Skeletal muscle tissue (tissue), 4 donors: ENCODE results near the gene FHOD3. TPM values are rescaled to one million over a fixed set of nuclear protein-coding genes. Genes with fewer than 3 reads are reported as not detected.

Experiments used
- H3K27ac ChIP-seq: one replicate; pipeline ENCODE4 v1.7.0; 2013; ENCODE audit warnings: mild to moderate bottlenecking, low read depth, low read length, inconsistent platforms
- H3K27me3 ChIP-seq, 3 donors: one replicate each; pipeline ENCODE4 v1.7.0; 2013; ENCODE audit warnings: low read length in 3 of 3; ENCODE audit not compliant: control insufficient read depth in 3 of 3, insufficient read depth in 3 of 3
- H3K36me3 ChIP-seq, 3 donors: one replicate each; pipeline ENCODE4 v1.7.0; 2013; ENCODE audit warnings: low read length in 3 of 3; ENCODE audit not compliant: control insufficient read depth in 3 of 3, insufficient read depth in 3 of 3
- H3K4me1 ChIP-seq, 3 donors: one replicate each; pipeline ENCODE4 v1.7.0; 2013; ENCODE audit warnings: low read length in 3 of 3, mild to moderate bottlenecking in 3 of 3; ENCODE audit not compliant: control insufficient read depth in 3 of 3, insufficient read depth in 3 of 3
- H3K4me3 ChIP-seq, 3 donors: one replicate each; pipeline ENCODE4 v1.7.0; 2013; ENCODE audit warnings: low read length in 3 of 3
- H3K9ac ChIP-seq, 3 donors: one replicate each; pipeline ENCODE4 v1.7.0; 2013; ENCODE audit warnings: low read length in 3 of 3, mild to moderate bottlenecking in 3 of 3, moderate library complexity in 2 of 3, low read depth in 1 of 3
- H3K9me3 ChIP-seq, 3 donors: one replicate each; pipeline ENCODE4 v1.7.0; 2013; ENCODE audit warnings: low read length in 3 of 3; ENCODE audit not compliant: control insufficient read depth in 3 of 3
- total RNA-seq: library from RNA; depleted of rRNA; stranded (reverse); fragments of >200 nt; gene quantifications from one replicate; pipeline ENCODE4 v1.2.3, GENCODE V29; 2014
- donor health status: Osteomylitis.

Gene FHOD3
- total RNA-seq, 1 donor from 2014 or later, result 15.7 TPM

DNA sequence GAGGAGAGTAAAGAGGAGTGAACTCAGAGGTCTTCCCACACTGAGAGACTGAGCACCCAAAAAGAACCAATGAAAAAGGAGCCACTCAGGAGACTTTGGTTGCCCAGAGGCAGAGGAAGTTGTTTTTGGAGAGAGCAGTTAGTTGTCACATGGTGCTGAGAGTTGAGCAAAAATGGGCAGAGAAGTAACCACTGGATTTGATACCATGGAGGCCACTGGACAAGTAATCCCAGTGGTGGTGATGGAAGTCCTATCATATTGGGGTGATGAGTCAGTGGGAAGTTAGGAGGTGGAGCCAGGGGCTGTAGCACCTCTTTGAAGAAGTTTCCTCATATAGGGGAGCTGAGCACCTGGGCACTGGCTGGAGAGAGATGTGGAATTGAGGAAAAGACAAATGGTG lies 295.5 kb downstream of the FHOD3 start:
- H3K9ac ChIP-seq, result no peak overlapping the region
- no peaks in the 10 kb centered on the region for H3K27me3 ChIP-seq
- no peak overlapping the region for H3K4me3 ChIP-seq
- H3K36me3 ChIP-seq, result peaks cover 0 to 6% (median 2%) of the 10 kb centered on the region in 3 donors
- H3K27ac ChIP-seq, result no peak overlapping the region
- H3K9me3 ChIP-seq, result no peaks in the 10 kb centered on the region
- H3K4me1 ChIP-seq, result no peaks in the 10 kb centered on the region

GRCh38 chr18:36593641-36594040 lies 296.1 kb downstream of the FHOD3 start:
- H3K27me3 ChIP-seq, result no peaks in the 10 kb centered on the region
- no peaks in the 10 kb centered on the region for H3K4me1 ChIP-seq
- H3K4me3 ChIP-seq, result no peak overlapping the region
- H3K36me3 ChIP-seq, result peaks cover 0 to 6% (median 2%) of the 10 kb centered on the region in 3 donors
- H3K9ac ChIP-seq, result no peak overlapping the region
- no peaks in the 10 kb centered on the region for H3K9me3 ChIP-seq
- H3K27ac ChIP-seq, result no peak overlapping the region

DNA sequence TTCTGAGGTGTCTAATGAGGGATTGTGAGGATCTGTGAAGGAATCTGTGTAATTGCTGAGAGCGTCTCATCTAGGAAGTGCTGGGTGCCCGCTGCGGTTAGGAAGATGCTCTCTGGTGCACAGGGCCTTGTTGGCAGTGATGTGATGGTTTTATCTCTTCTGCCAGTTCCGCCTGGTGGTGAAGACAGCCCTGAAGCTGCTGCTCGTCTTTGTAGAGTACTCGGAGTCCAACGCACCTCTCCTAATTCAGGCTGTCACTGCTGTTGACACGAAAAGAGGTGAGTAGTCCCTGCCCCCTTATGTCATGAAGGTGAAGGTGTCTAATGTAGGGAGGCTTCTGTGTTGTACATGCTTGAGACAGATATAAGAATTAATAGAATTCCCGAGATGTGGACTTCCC lies 297.1 kb downstream of the FHOD3 start:
- Histone ChIP-seq H3K9ac (no peak overlapping the region), H3K4me1 (no peaks in the 10 kb centered on the region), H3K27ac (no peak overlapping the region), H3K27me3 (no peaks in the 10 kb centered on the region), H3K36me3 (peaks cover 0 to 6% (median 1%) of the 10 kb centered on the region in 3 donors), H3K4me3 (no peak overlapping the region), H3K9me3 (no peaks in the 10 kb centered on the region)

GRCh38 chr18:36595046-36595817 lies 297.7 kb downstream of the FHOD3 start:
- Histone ChIP-seq H3K4me1 (no peaks in the 10 kb centered on the region), H3K36me3 (peaks cover 0 to 6% (median 0%) of the 10 kb centered on the region in 3 donors), H3K4me3 (no peak overlapping the region), H3K27me3 (no peaks in the 10 kb centered on the region), H3K9me3 (no peaks in the 10 kb centered on the region), H3K9ac (no peak overlapping the region), H3K27ac (no peak overlapping the region)

DNA sequence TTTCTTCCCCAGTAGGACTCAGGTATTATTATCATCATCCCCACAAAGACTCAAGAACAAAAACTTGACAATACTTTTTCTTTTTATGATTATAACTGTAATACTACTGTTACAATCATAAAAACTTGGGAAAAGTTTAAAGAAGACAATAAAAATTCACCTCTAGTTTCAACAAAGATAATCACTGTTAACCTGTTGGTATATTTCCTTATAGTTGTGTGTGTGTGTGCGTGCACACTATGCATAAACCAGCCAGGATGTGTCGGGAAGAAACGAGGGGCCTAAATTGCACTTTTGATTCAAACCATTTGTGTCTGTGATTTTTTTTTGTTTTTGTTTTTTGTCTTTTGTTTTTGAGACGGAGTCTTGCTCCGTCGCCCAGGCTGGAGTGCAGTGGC lies 298.3 kb downstream of the FHOD3 start:
- Histone ChIP-seq H3K27me3 (no peaks in the 10 kb centered on the region), H3K4me1 (no peaks in the 10 kb centered on the region), H3K36me3 (peaks cover 0 to 6% (median 0%) of the 10 kb centered on the region in 3 donors), H3K9me3 (no peaks in the 10 kb centered on the region), H3K9ac (no peak overlapping the region), H3K4me3 (no peak overlapping the region), H3K27ac (no peak overlapping the region)

DNA sequence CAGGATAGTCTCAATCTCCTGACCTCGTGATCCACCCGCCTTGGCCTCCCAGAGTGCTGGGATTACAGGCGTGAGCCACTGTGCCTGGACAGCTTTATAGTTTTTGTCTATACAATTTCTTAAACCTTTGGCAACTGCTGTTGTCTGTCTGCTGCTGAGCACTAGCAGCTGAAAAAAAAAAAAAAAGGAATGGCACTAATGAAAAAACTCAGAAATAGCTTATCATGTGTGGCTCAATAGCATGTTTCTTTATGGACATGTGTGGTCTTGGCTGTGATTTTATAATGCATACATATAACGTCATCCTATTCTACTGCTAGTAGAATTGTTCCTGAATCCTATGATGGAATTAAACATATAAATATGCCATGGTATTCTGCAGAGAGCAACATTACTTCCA lies 300.1 kb downstream of the FHOD3 start:
- Histone ChIP-seq H3K27ac (no peak overlapping the region), H3K4me3 (no peak overlapping the region), H3K36me3 (peaks cover 0 to 6% (median 0%) of the 10 kb centered on the region in 3 donors), H3K27me3 (no peaks in the 10 kb centered on the region), H3K9me3 (no peaks in the 10 kb centered on the region), H3K4me1 (no peaks in the 10 kb centered on the region), H3K9ac (no peak overlapping the region)

GRCh38 chr18:36600548-36600947 lies 303.0 kb downstream of the FHOD3 start:
- Histone ChIP-seq H3K4me3 (no peak overlapping the region), H3K9me3 (no peaks in the 10 kb centered on the region), H3K4me1 (no peaks in the 10 kb centered on the region), H3K27ac (no peak overlapping the region), H3K9ac (no peak overlapping the region), H3K36me3 (peaks cover 0 to 9% (median 2%) of the 10 kb centered on the region in 3 donors), H3K27me3 (no peaks in the 10 kb centered on the region)

- H3K27ac ChIP-seq, result no peak overlapping the region
- H3K4me1 ChIP-seq, result no peaks in the 10 kb centered on the region
- peaks cover 0 to 9% (median 2%) of the 10 kb centered on the region in 3 donors for H3K36me3 ChIP-seq
- H3K27me3 ChIP-seq, result no peaks in the 10 kb centered on the region
- H3K9ac ChIP-seq, result no peak overlapping the region
- no peak overlapping the region for H3K4me3 ChIP-seq
- H3K9me3 ChIP-seq, result no peaks in the 10 kb centered on the region
Measured at GRCh38 chr18:36601316-36601715, 303.8 kb downstream of the FHOD3 start.

DNA sequence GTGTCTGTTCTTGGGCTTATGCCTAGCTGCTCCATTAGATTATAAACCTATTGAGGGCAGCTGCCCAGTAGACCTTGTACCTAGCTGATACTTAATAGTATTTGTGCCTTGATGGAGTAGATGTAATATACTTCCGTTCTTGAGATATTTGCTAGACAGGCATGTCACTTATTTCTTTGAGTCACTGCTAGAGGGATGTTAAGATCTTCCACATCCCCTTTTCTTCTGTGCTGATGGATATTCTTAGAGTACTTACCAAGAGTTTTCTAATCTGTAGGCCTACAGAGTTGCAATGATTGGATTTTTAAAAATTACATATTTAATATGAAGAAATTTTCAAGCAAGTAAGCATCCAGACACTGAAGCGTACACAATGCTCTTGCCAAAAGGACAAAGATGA lies 304.6 kb downstream of the FHOD3 start:
- Histone ChIP-seq H3K9me3 (no peaks in the 10 kb centered on the region), H3K4me1 (no peaks in the 10 kb centered on the region), H3K36me3 (peaks cover 0 to 3% (median 2%) of the 10 kb centered on the region in 3 donors), H3K27me3 (no peaks in the 10 kb centered on the region), H3K4me3 (no peak overlapping the region), H3K27ac (no peak overlapping the region), H3K9ac (no peak overlapping the region)

GRCh38 chr18:36602620-36603019 lies 305.1 kb downstream of the FHOD3 start:
- Histone ChIP-seq H3K27me3 (no peaks in the 10 kb centered on the region), H3K4me1 (no peaks in the 10 kb centered on the region), H3K4me3 (no peak overlapping the region), H3K36me3 (peaks cover 0 to 3% (median 2%) of the 10 kb centered on the region in 3 donors), H3K27ac (no peak overlapping the region), H3K9ac (no peak overlapping the region), H3K9me3 (no peaks in the 10 kb centered on the region)
